GM23338 (cell line): Measurements from ENCODE around the gene SLC41A3.

Experiments used
- CREB1 ChIP-seq: fragments of 250-450 bp; sonication (Bioruptor Pico); IDR thresholded peaks from 2 replicates; pipeline ENCODE4 v1.5.0; 2020; ENCODE audit warnings: low read depth, mild to moderate bottlenecking, moderate library complexity
- CTCF ChIP-seq, 2 experiments: fragments of 200-600 bp in 1 of 2; sonication (generic) in 1 of 2; conservative IDR thresholded peaks; 2 replicates each; pipeline versions ENCODE4 v1.5.1 to v1.6.1; 2016 to 2017; ENCODE audit warnings: antibody characterized with exemption in 2 of 2, low read depth in 2 of 2, mild to moderate bottlenecking in 2 of 2, moderate library complexity in 1 of 2
- ETS1 ChIP-seq: IDR thresholded peaks from 2 replicates; pipeline ENCODE4 v1.6.1; 2016; ENCODE audit warnings: antibody characterized with exemption
- EZH2 ChIP-seq: fragments of 200-600 bp; sonication (generic); IDR thresholded peaks from one replicate; pipeline ENCODE4 v1.8.0; 2017; ENCODE audit warnings: antibody characterized with exemption, mild to moderate bottlenecking, low read depth; ENCODE audit not compliant: unreplicated experiment
- EZH2phosphoT487 ChIP-seq: fragments of 200-600 bp; sonication (generic); IDR thresholded peaks from one replicate; pipeline ENCODE4 v1.8.1; 2018; ENCODE audit warnings: antibody characterized with exemption; ENCODE audit not compliant: unreplicated experiment
- POLR2AphosphoS5 ChIP-seq: IDR thresholded peaks from 2 replicates; pipeline ENCODE4 v1.6.1; 2016; ENCODE audit warnings: antibody characterized with exemption, low read depth
- REST ChIP-seq: IDR thresholded peaks from one replicate; pipeline ENCODE4 v1.6.1; 2018; ENCODE audit warnings: antibody characterized with exemption; ENCODE audit not compliant: unreplicated experiment

- TF ChIP-seq CTCF (conservative IDR thresholded peaks at IDR 0.05; ENCODE audit: low read depth in 2 of 2) (no peak), CREB1 (CRISPR knock-in tag) (no peak), REST (no peak), EZH2 (no peak), EZH2phosphoT487 (no peak), POLR2AphosphoS5 (no peak), ETS1 (no peak)
Observed at GRCh38 chr3:126008219-126008618, 75.7 kb downstream of the SLC41A3 start.
